HCT116 (cell line): ENCODE data around the gene ST7.

Source experiments
- CTCF ChIP-seq, 3 experiments: fragments of 200-600 bp in 1 of 3; sonication (generic) in 1 of 3; IDR thresholded peaks in 2 of 3; conservative IDR thresholded peaks in 1 of 3; 2 replicates each; pipeline ENCODE4 v1.5.1; 2012 to 2017; ENCODE audit warnings: low read depth in 2 of 3, low read length in 2 of 3, antibody characterized with exemption in 1 of 3, borderline replicate concordance in 1 of 3, control low read depth in 1 of 3, mild to moderate bottlenecking in 1 of 3, mixed read lengths in 1 of 3, mixed run types in 1 of 3, moderate library complexity in 1 of 3; ENCODE audit not compliant: insufficient read depth in 1 of 3
- ELF1 ChIP-seq: IDR thresholded peaks from 2 replicates; pipeline ENCODE4 v1.6.1; 2012; ENCODE audit warnings: low read depth, borderline replicate concordance
- EZH2phosphoT487 ChIP-seq: fragments of 200-600 bp; IDR thresholded peaks from 2 replicates; pipeline ENCODE4 v1.6.1; 2018; ENCODE audit warnings: antibody characterized with exemption, borderline replicate concordance
- JUND ChIP-seq: IDR thresholded peaks from 2 replicates; pipeline ENCODE4 v1.6.1; 2012
- POLR2A ChIP-seq: IDR thresholded peaks from 2 replicates; pipeline ENCODE4 v1.7.0; 2011; ENCODE audit warnings: borderline replicate concordance; ENCODE audit not compliant: insufficient read depth, insufficient read length; ENCODE audit errors: extremely low read depth
- POLR2AphosphoS5 ChIP-seq: IDR thresholded peaks from 2 replicates; pipeline ENCODE4 v1.6.1; 2011; ENCODE audit warnings: mild to moderate bottlenecking, low read depth, low read length, moderate library complexity
- SIN3A ChIP-seq: IDR thresholded peaks from 2 replicates; pipeline ENCODE4 v1.6.1; 2012; ENCODE audit warnings: low read depth
- TCF7L2 ChIP-seq: IDR thresholded peaks from 2 replicates; pipeline ENCODE4 v1.7.0; 2011; ENCODE audit warnings: borderline replicate concordance, inconsistent platforms; ENCODE audit not compliant: insufficient read depth, insufficient read length; ENCODE audit errors: extremely low read depth
- TF ChIP-seq, protein P1 (sequence below): IDR thresholded peaks from 2 replicates; pipeline ENCODE4 v1.6.1; 2012; ENCODE audit warnings: low read depth

- TF ChIP-seq POLR2AphosphoS5 (0 out of 2 replicates have a peak, but pooled peaks have one; percentile 32), CTCF (IDR thresholded peaks at IDR 0.05 in 2 of 3, conservative IDR thresholded peaks at IDR 0.05 in 1 of 3; ENCODE audit: borderline replicate concordance in 1 of 3, insufficient read depth in 1 of 3, low read depth in 2 of 3, low read length in 2 of 3) (no peak), SIN3A (no peak), TCF7L2 (no peak), EZH2phosphoT487 (no peak), POLR2A (no peak), JUND (no peak), ELF1 (no peak)
- TF ChIP-seq, protein P1, sequence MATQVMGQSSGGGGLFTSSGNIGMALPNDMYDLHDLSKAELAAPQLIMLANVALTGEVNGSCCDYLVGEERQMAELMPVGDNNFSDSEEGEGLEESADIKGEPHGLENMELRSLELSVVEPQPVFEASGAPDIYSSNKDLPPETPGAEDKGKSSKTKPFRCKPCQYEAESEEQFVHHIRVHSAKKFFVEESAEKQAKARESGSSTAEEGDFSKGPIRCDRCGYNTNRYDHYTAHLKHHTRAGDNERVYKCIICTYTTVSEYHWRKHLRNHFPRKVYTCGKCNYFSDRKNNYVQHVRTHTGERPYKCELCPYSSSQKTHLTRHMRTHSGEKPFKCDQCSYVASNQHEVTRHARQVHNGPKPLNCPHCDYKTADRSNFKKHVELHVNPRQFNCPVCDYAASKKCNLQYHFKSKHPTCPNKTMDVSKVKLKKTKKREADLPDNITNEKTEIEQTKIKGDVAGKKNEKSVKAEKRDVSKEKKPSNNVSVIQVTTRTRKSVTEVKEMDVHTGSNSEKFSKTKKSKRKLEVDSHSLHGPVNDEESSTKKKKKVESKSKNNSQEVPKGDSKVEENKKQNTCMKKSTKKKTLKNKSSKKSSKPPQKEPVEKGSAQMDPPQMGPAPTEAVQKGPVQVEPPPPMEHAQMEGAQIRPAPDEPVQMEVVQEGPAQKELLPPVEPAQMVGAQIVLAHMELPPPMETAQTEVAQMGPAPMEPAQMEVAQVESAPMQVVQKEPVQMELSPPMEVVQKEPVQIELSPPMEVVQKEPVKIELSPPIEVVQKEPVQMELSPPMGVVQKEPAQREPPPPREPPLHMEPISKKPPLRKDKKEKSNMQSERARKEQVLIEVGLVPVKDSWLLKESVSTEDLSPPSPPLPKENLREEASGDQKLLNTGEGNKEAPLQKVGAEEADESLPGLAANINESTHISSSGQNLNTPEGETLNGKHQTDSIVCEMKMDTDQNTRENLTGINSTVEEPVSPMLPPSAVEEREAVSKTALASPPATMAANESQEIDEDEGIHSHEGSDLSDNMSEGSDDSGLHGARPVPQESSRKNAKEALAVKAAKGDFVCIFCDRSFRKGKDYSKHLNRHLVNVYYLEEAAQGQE = no peak
These were observed 66.7 kb downstream of the ST7 start for GRCh38 chr7:117019786-117020590.
